H1 (cell line): ENCODE results near the gene C1QTNF7. TPM values are rescaled to one million over a fixed set of nuclear protein-coding genes. Genes with fewer than 3 reads are reported as not detected.

Experiments
- CTCF ChIA-PET: fragments of 300-600 bp; sonication (Branson Sonifier 250); formaldehyde crosslinking; loops from one replicate; lab custom pipeline; 2021; ENCODE audit not compliant: partially characterized antibody; lab: Charles Lee
- POLR2A ChIA-PET: fragments of 300-600 bp; sonication (Branson Sonifier 250); formaldehyde crosslinking; loops from one replicate; lab custom pipeline; 2021; ENCODE audit warnings: inconsistent platforms; ENCODE audit not compliant: partially characterized antibody; lab: Charles Lee
- DNase-seq, 2 experiments: peaks; one replicate each; pipeline versions ENCODE4 v3.0.0 to v3.0.0-alpha.2; 2010 to 2022; ENCODE audit warnings: low spot score in 2 of 2, low read depth in 1 of 2, mixed read lengths in 1 of 2
- FAIRE-seq: peaks from 2 replicates; lab custom pipeline; 2011; peaks lifted over from hg19 to GRCh38; lab: Jason Lieb, UNC
- H2AFZ ChIP-seq: 2 replicates; pipeline ENCODE4 v1.8.1; 2012; ENCODE audit warnings: low read length, inconsistent platforms
- H2AK5ac ChIP-seq: 2 replicates; pipeline ENCODE4 v1.6.1; 2013; ENCODE audit warnings: low read depth, low read length
- H2BK120ac ChIP-seq: replicated peaks from 2 replicates; pipeline ENCODE3; 2013; ENCODE audit warnings: low read depth, low read length, inconsistent platforms
- H2BK12ac ChIP-seq: 2 replicates; pipeline ENCODE4 v1.6.1; 2013; ENCODE audit warnings: low read depth, low read length
- H2BK15ac ChIP-seq: 2 replicates; pipeline ENCODE4 v1.6.1; 2013; ENCODE audit warnings: low read length
- H2BK20ac ChIP-seq: 2 replicates; pipeline ENCODE4 v1.6.1; 2013; ENCODE audit warnings: low read length
- H2BK5ac ChIP-seq: 2 replicates; pipeline ENCODE4 v1.6.1; 2013; ENCODE audit warnings: low read depth, low read length
- H3K14ac ChIP-seq: 2 replicates; pipeline ENCODE4 v1.6.1; 2013; ENCODE audit warnings: inconsistent platforms; ENCODE audit not compliant: insufficient read length
- H3K18ac ChIP-seq: 2 replicates; pipeline ENCODE4 v1.6.1; 2013; ENCODE audit warnings: low read length; ENCODE audit errors: extremely low read depth
- H3K23ac ChIP-seq: 2 replicates; pipeline ENCODE4 v1.6.1; 2013; ENCODE audit warnings: inconsistent platforms; ENCODE audit not compliant: insufficient read length
- H3K23me2 ChIP-seq: 2 replicates; pipeline ENCODE4 v1.6.1; 2013; ENCODE audit warnings: low read depth, low read length
- H3K27ac ChIP-seq: 2 replicates; pipeline ENCODE4 v1.6.1; 2011; ENCODE audit warnings: low read depth, low read length, inconsistent platforms
- H3K27me3 ChIP-seq, 4 experiments: replicated peaks in 1 of 4; 1 replicate in 1 of 4; 2 replicates in 3 of 4; pipeline versions ENCODE4 v1.6.1 to v1.8.1; 2011 to 2013; ENCODE audit warnings: low read length in 3 of 4, mild to moderate bottlenecking in 3 of 4, inconsistent platforms in 2 of 4, mixed read lengths in 2 of 4, moderate library complexity in 1 of 4; ENCODE audit not compliant: control insufficient read depth in 3 of 4, insufficient read depth in 3 of 4; ENCODE audit errors: extremely low read depth in 1 of 4
- H3K36me3 ChIP-seq, 4 experiments: 2 replicates each; pipeline versions ENCODE4 v1.6.1 to v1.8.1; 2011 to 2013; ENCODE audit warnings: mild to moderate bottlenecking in 4 of 4, low read length in 3 of 4, moderate library complexity in 2 of 4, control low read depth in 1 of 4, inconsistent platforms in 1 of 4; ENCODE audit not compliant: insufficient read depth in 4 of 4, control insufficient read depth in 2 of 4
- H3K4ac ChIP-seq: replicated peaks from 2 replicates; pipeline ENCODE3; 2013; ENCODE audit warnings: low read length, low read depth, mixed read lengths, inconsistent platforms; ENCODE audit not compliant: insufficient read length
- H3K4me1 ChIP-seq, 4 experiments: replicated peaks in 1 of 4; 1 replicate in 1 of 4; 2 replicates in 3 of 4; pipeline versions ENCODE4 v1.6.1 to v1.8.1; 2011 to 2013; ENCODE audit warnings: low read length in 3 of 4, inconsistent platforms in 2 of 4, mixed read lengths in 1 of 4; ENCODE audit not compliant: insufficient read depth in 4 of 4, control insufficient read depth in 3 of 4
- H3K4me2 ChIP-seq, 2 experiments: 2 replicates each; pipeline versions ENCODE4 v1.6.1 to v1.8.1; 2011 to 2013; ENCODE audit warnings: low read depth in 2 of 2, low read length in 2 of 2, control low read depth in 1 of 2, inconsistent platforms in 1 of 2, mild to moderate bottlenecking in 1 of 2; ENCODE audit not compliant: insufficient read depth in 1 of 2
- H3K4me3 ChIP-seq, 4 experiments: fragments of 200-600, 300-600 bp in 1 of 4; sonication (generic), shearing (Covaris generic), sonication (Bioruptor Twin) in 1 of 4; 2 replicates each; pipeline versions ENCODE4 v1.5.1 to v1.8.1; 2011 to 2016; ENCODE audit warnings: low read length in 4 of 4, low read depth in 3 of 4, control low read depth in 2 of 4, inconsistent platforms in 2 of 4, mild to moderate bottlenecking in 2 of 4, mixed read lengths in 1 of 4, moderate library complexity in 1 of 4; ENCODE audit not compliant: insufficient read depth in 2 of 4; ENCODE audit errors: extremely low read depth in 1 of 4
- H3K56ac ChIP-seq: replicated peaks from 2 replicates; pipeline ENCODE3; 2013; ENCODE audit warnings: low read depth, mild to moderate bottlenecking, mixed read lengths, low read length, inconsistent platforms; ENCODE audit not compliant: insufficient read length
- H3K79me1 ChIP-seq: 2 replicates; pipeline ENCODE4 v1.6.1; 2013; ENCODE audit warnings: low read depth, low read length, control low read depth
- H3K79me2 ChIP-seq, 2 experiments: 2 replicates each; pipeline versions ENCODE4 v1.6.1 to v1.8.1; 2012 to 2013; ENCODE audit warnings: low read length in 2 of 2, mild to moderate bottlenecking in 2 of 2, inconsistent platforms in 1 of 2; ENCODE audit not compliant: insufficient read depth in 2 of 2, control insufficient read depth in 1 of 2
- H3K9ac ChIP-seq, 4 experiments: replicated peaks in 1 of 4; 1 replicate in 1 of 4; 2 replicates in 3 of 4; pipeline versions ENCODE4 v1.6.1 to v1.8.1; 2011 to 2013; ENCODE audit warnings: low read depth in 3 of 4, low read length in 3 of 4, control low read depth in 2 of 4, mild to moderate bottlenecking in 2 of 4, moderate library complexity in 2 of 4, inconsistent platforms in 1 of 4; ENCODE audit errors: extremely low read depth in 1 of 4
- H3K9me3 ChIP-seq, 2 experiments: 2 replicates each; pipeline versions ENCODE4 v1.6.1 to v1.8.1; 2012 to 2013; ENCODE audit warnings: mild to moderate bottlenecking in 2 of 2, moderate library complexity in 2 of 2, control low read depth in 1 of 2, inconsistent platforms in 1 of 2, low read depth in 1 of 2, low read length in 1 of 2, mixed read lengths in 1 of 2; ENCODE audit not compliant: insufficient read depth in 2 of 2
- H4K20me1 ChIP-seq, 2 experiments: replicated peaks in 1 of 2; 2 replicates each; pipeline versions ENCODE3 to v1.8.1; 2011 to 2013; ENCODE audit warnings: inconsistent platforms in 2 of 2, low read length in 2 of 2, mild to moderate bottlenecking in 1 of 2; ENCODE audit not compliant: insufficient read depth in 2 of 2, control insufficient read depth in 1 of 2
- H4K5ac ChIP-seq: 2 replicates; pipeline ENCODE4 v1.6.1; 2013; ENCODE audit warnings: low read length, low read depth, mixed read lengths, inconsistent platforms; ENCODE audit not compliant: insufficient read length
- H4K8ac ChIP-seq: 2 replicates; pipeline ENCODE4 v1.8.0; 2013; ENCODE audit warnings: mild to moderate bottlenecking, moderate library complexity, low read length, inconsistent platforms; ENCODE audit not compliant: insufficient read depth; ENCODE audit errors: extremely low read depth
- H4K91ac ChIP-seq: replicated peaks from 2 replicates; pipeline ENCODE3; 2013; ENCODE audit warnings: low read length, mixed read lengths, inconsistent platforms; ENCODE audit not compliant: insufficient read length
- ASH2L ChIP-seq: fragments of 200-600, 300-600 bp; sonication (generic); IDR thresholded peaks from one replicate; pipeline ENCODE4 v1.7.1; 2017; ENCODE audit warnings: low read length
- ATF3 ChIP-seq: IDR thresholded peaks from 2 replicates; pipeline ENCODE4 v1.6.1; 2011; ENCODE audit warnings: low read depth, mild to moderate bottlenecking, low read length; ENCODE audit not compliant: insufficient read depth
- BCL11A ChIP-seq, 2 experiments: IDR thresholded peaks; one replicate each; pipeline ENCODE4 v1.6.1; 2011; ENCODE audit warnings: low read depth in 2 of 2, low read length in 2 of 2, mild to moderate bottlenecking in 2 of 2
- FOSL1 ChIP-seq: IDR thresholded peaks from 2 replicates; pipeline ENCODE4 v1.6.1; 2011; ENCODE audit warnings: mild to moderate bottlenecking, low read depth, low read length, moderate library complexity; ENCODE audit not compliant: insufficient read depth
- HDAC2 ChIP-seq, 2 experiments: fragments of 300-600 bp in 1 of 2; sonication (generic) in 1 of 2; IDR thresholded peaks; 2 replicates each; pipeline ENCODE4 v1.6.1; 2011 to 2012; ENCODE audit warnings: low read depth in 2 of 2, low read length in 2 of 2, mild to moderate bottlenecking in 2 of 2, moderate library complexity in 2 of 2, borderline replicate concordance in 1 of 2, inconsistent platforms in 1 of 2
- KDM1A ChIP-seq: fragments of 200-600, 300-600 bp; sonication (generic); IDR thresholded peaks from 2 replicates; pipeline ENCODE4 v1.7.1; 2016; ENCODE audit warnings: mild to moderate bottlenecking, low read length, borderline replicate concordance
- PHF8 ChIP-seq: fragments of 200-600 bp; sonication (generic); conservative IDR thresholded peaks from 2 replicates; pipeline ENCODE4 v1.7.1; 2012; ENCODE audit warnings: low read depth, mild to moderate bottlenecking, inconsistent platforms, low read length, moderate library complexity
- RFX5 ChIP-seq: IDR thresholded peaks from 2 replicates; pipeline ENCODE4 v1.6.1; 2011; ENCODE audit warnings: low read depth, low read length, improper control_type of control experiment, borderline replicate concordance
- RNF2 ChIP-seq: fragments of 200-900, 300-1000 bp; sonication (generic); IDR thresholded peaks from 2 replicates; pipeline ENCODE4 v1.7.1; 2016; ENCODE audit warnings: borderline replicate concordance, low read depth, mild to moderate bottlenecking, antibody characterized with exemption, low read length; ENCODE audit not compliant: poor library complexity, severe bottlenecking; ENCODE audit errors: missing control alignments
- SIN3A ChIP-seq, 2 experiments: IDR thresholded peaks in 1 of 2; conservative IDR thresholded peaks in 1 of 2; 2 replicates each; pipeline ENCODE4 v1.6.1; 2011 to 2012; ENCODE audit warnings: low read length in 2 of 2, improper control_type of control experiment in 1 of 2, low read depth in 1 of 2, mild to moderate bottlenecking in 1 of 2
- SRF ChIP-seq: IDR thresholded peaks from 2 replicates; pipeline ENCODE4 v1.6.1; 2011; ENCODE audit warnings: mild to moderate bottlenecking, low read depth, low read length, moderate library complexity
- TAF1 ChIP-seq: IDR thresholded peaks from 2 replicates; pipeline ENCODE4 v1.6.1; 2011; ENCODE audit warnings: mild to moderate bottlenecking, low read depth, low read length
- TCF12 ChIP-seq: IDR thresholded peaks from 2 replicates; pipeline ENCODE4 v1.6.1; 2011; ENCODE audit warnings: low read depth, mild to moderate bottlenecking, low read length
- WGBS, 2 experiments: shearing (Covaris generic) in 1 of 2; methylation state at CpG; one replicate each; pipeline versions ENCODE4 v1.1.6 to v1.1.7; 2013 to 2015; ENCODE audit warnings: low lambda C conversion rate in 2 of 2, mixed read lengths in 2 of 2, inconsistent platforms in 1 of 2, low coverage in 1 of 2, missing lambda C conversion rate in 1 of 2; ENCODE audit not compliant: insufficient replicate concordance in 2 of 2, insufficient coverage in 1 of 2, insufficient read length in 1 of 2; ENCODE audit errors: extremely low coverage in 1 of 2, missing lambda C conversion rate in 1 of 2; 5-methylcytosine and 5-hydroxymethylcytosine counted together
- polyA plus RNA-seq, 7 experiments: library from polyadenylated mRNA; depleted of rRNA in 3 of 7; stranded (reverse) in 5 of 7; unstranded in 2 of 7; fragments of >200 nt in 5 of 7; fragments of 200-250 nt in 2 of 7; gene quantifications; 1 replicate in 5 of 7; 2 replicates in 1 of 7; 4 replicates in 1 of 7; pipeline versions ENCODE4 v1.2.1 to v1.2.3, GENCODE V29; 2011 to 2013; ENCODE audit warnings: missing spikeins in 2 of 7, mixed read lengths in 2 of 7
- total RNA-seq: library from RNA; stranded (reverse); fragmentation: NEBNext Ultra II Directional; extraction: Animal tissue kit (Norgen Biotek cat#: 25700); gene quantifications from 2 replicates; pipeline ENCODE4 v1.2.1, GENCODE V29; 2021

Gene C1QTNF7
- total and polyA plus RNA-seq, 2 of the 8 experiments (the other 6 are each of a cell fraction or from before 2014, with no cell fraction given): not detected

GRCh38 chr4:15378062-15378461, 49.8 kb upstream of the C1QTNF7 start:
- Histone ChIP-seq H3K9ac (no peak overlapping the region), H3K36me3 (no peaks in the 10 kb centered on the region), H4K8ac (no peak overlapping the region), H3K4ac (no peak overlapping the region), H2AFZ (no peak overlapping the region), H2BK5ac (no peak overlapping the region), H2BK15ac (no peak overlapping the region), H3K79me1 (no peaks in the 10 kb centered on the region), H3K4me3 (no peak overlapping the region), H2BK12ac (no peak overlapping the region), H2BK120ac (no peak overlapping the region), H3K9me3 (no peaks in the 10 kb centered on the region), H3K27ac (no peak overlapping the region), H3K4me2 (no peak overlapping the region), H3K23me2 (no peaks in the 10 kb centered on the region), H3K56ac (no peak overlapping the region), H3K27me3 (no peaks in the 10 kb centered on the region), H3K4me1 (peaks cover 0 to 4% (median 2%) of the 10 kb centered on the region in 4 experiments; a peak in 3 of 7 replicates), H3K23ac (no peak overlapping the region), H3K79me2 (no peaks in the 10 kb centered on the region), H2AK5ac (no peak overlapping the region), H4K20me1 (no peaks in the 10 kb centered on the region), H3K18ac (no peak overlapping the region), H4K91ac (no peak overlapping the region), H4K5ac (no peak overlapping the region), H3K14ac (no peak overlapping the region), H2BK20ac (no peak overlapping the region)
- WGBS, 2 experiments: 42% methylated on average over 1 of the region's 1 CpG; no CpG with 5 or more reads in 1 of the 2 experiments
- no peak for FAIRE-seq
- no peak for DNase-seq
- ChIA-PET CTCF (interaction anchor here (0.5 to 5.4 kb wide), 4 partner anchors 19 to 1721 kb away, joined by 3 to 37 read pairs (median 4); no protein-coding TSS in a partner anchor), POLR2A (no interaction called here)
- TF ChIP-seq BCL11A (IDR thresholded peaks at IDR 0.05; ENCODE audit: low read depth in 2 of 2, low read length in 2 of 2) (no peak), KDM1A (no peak), RNF2 (no peak), RFX5 (no peak), SRF (no peak), SIN3A (conservative IDR thresholded peaks at IDR 0.05 in 1 of 2, IDR thresholded peaks at IDR 0.05 in 1 of 2; ENCODE audit: low read depth in 1 of 2, low read length in 2 of 2) (no peak), TCF12 (no peak), FOSL1 (no peak), TAF1 (no peak), ATF3 (no peak), HDAC2 (IDR thresholded peaks at IDR 0.05; ENCODE audit: borderline replicate concordance in 1 of 2, low read depth in 2 of 2, low read length in 2 of 2) (no peak), ASH2L (no peak), PHF8 (no peak)
